ENCODE measurements around the gene CHURC1.

GRCh38 chr14:64960762-64961276 is 46.6 kb downstream of the CHURC1 start:
- TF ChIP-seq ZNF324 (tag by site-specific recombination; IDR thresholded peaks at IDR 0.05) (no peak), CTCF (tag by site-specific recombination; IDR thresholded peaks at IDR 0.05) (no peak)

Data from HEK293 (cell line).